OCI-LY7 (cell line): ENCODE results near the gene SLIT3.

ENCODE experiments used
- EZH2phosphoT487 ChIP-seq: fragments of 200-600 bp; sonication (generic); IDR thresholded peaks from 2 replicates; pipeline ENCODE4 v1.6.1; 2018; ENCODE audit warnings: low read depth, borderline replicate concordance, mild to moderate bottlenecking, mixed run types, antibody characterized with exemption, low read length, moderate library complexity, mixed read lengths
- TF ChIP-seq, protein P1 (sequence below): fragments of 200-600 bp; sonication (generic); conservative IDR thresholded peaks from 2 replicates; pipeline ENCODE4 v1.5.1; 2014; ENCODE audit warnings: mild to moderate bottlenecking, antibody characterized with exemption, low read length, moderate library complexity, mixed read lengths

GRCh38 chr5:169079697-169080096, 221.2 kb downstream of the SLIT3 start:
- TF ChIP-seq, protein P1, sequence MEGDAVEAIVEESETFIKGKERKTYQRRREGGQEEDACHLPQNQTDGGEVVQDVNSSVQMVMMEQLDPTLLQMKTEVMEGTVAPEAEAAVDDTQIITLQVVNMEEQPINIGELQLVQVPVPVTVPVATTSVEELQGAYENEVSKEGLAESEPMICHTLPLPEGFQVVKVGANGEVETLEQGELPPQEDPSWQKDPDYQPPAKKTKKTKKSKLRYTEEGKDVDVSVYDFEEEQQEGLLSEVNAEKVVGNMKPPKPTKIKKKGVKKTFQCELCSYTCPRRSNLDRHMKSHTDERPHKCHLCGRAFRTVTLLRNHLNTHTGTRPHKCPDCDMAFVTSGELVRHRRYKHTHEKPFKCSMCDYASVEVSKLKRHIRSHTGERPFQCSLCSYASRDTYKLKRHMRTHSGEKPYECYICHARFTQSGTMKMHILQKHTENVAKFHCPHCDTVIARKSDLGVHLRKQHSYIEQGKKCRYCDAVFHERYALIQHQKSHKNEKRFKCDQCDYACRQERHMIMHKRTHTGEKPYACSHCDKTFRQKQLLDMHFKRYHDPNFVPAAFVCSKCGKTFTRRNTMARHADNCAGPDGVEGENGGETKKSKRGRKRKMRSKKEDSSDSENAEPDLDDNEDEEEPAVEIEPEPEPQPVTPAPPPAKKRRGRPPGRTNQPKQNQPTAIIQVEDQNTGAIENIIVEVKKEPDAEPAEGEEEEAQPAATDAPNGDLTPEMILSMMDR = no peak
- no peak for TF ChIP-seq EZH2phosphoT487
